GM18499 (cell line): ENCODE results near the gene GRB7.
"Not testable (repeated sequence)": the region's sequence is repeated elsewhere in the genome, so short reads cannot be mapped to it uniquely, and the experiment has no call there.

ENCODE experiments used
- ATAC-seq: cut with Tn5 transposase; IDR thresholded peaks from one replicate; pipeline ENCODE4 v1.9.1; 2021; ENCODE audit warnings: moderate number of reproducible peaks; ENCODE audit not compliant: insufficient read depth, unreplicated experiment

GRB7 gene

DNA sequence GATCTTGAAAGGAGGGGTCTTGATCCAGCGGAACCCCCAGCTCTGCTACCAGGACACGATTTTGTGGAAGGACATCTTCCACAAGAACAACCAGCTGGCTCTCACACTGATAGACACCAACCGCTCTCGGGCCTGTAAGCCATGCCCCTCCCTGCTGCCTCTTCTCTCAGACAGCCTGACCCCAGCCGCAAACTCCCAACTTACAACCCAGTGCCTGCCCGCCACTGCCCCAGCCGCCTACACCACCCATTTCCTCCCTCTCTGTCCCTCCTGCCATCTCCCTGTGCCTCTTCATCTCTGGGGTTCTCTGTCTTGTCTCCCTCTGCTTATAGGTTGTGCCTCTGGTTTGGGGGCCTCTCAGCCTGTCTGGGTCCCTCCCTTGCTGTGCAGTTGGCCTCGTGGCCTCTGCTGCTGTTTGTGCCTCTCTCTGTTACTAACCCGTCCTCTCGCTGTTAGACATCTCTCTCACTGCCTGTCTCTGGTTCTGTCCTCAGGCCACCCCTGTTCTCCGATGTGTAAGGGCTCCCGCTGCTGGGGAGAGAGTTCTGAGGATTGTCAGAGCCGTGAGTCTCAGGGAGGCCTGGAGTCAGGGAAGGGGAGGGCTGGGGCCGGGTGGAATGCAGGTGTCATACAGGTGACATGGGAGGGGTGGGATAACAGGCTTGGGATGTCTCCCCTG, 28.3 kb upstream of the GRB7 start:
- ATAC-seq: no peak

DNA sequence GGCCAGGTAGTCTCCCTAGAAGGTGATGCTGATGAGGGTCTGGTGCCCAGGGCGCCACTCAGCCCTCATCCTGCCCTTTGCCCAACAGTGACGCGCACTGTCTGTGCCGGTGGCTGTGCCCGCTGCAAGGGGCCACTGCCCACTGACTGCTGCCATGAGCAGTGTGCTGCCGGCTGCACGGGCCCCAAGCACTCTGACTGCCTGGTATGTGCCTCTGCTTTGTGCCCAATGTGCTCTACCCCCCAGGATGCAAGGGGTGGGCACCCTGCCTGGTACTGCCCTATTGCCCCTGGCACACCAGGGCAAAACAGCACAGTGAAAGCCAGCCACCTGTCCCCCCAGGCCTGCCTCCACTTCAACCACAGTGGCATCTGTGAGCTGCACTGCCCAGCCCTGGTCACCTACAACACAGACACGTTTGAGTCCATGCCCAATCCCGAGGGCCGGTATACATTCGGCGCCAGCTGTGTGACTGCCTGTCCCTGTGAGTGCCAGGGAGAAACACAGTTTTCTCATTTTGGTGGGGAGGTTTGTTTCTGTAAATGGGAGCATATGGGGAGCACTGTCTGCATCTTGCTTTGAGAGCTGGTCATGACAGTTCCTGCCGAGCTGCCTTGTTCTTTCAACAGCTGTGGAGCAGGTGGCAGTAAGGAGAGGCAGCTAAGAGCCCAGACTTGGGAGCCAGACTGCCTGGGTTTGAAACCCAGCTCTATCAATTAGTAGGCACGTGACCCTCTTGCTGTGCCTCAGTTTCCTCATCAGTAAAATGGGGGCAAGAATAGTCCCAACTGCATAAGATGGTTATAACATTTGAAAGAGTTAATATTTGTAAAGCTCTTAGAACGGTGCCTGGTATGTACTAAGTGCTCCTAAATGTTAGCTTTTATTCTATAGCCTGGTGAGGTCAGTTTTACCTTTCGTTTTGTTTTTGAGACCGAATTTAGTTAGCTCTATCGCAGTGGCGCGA, 27.5 kb upstream of the GRB7 start:
- no peak for ATAC-seq

DNA sequence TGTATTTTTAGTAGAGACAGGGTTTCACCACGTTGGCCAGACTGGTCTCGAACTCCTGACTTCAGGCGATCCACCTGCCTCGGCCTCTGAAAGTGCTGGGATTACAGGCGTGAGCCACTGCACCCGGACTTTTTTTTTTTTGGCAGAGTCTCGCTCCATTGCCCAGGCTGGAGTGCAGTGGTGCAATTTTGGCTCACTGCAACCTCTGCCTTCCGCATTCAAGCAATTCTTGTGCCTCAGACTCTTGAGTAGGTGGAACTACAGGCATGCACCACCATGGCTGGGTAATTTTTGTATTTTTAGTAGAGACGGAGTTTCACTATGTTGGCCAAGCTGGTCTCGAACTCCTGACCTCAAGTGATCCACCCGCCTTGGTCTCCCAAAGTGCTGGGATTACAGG, 26.7 kb upstream of the GRB7 start:
- not testable (repeated sequence) for ATAC-seq

DNA sequence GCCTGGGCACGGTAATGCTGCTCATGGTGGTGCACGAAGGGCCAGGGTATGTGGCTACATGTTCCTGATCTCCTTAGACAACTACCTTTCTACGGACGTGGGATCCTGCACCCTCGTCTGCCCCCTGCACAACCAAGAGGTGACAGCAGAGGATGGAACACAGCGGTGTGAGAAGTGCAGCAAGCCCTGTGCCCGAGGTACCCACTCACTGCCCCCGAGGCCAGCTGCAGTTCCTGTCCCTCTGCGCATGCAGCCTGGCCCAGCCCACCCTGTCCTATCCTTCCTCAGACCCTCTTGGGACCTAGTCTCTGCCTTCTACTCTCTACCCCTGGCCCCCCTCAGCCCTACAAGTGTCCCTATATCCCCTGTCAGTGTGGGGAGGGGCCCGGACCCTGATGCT, 25.9 kb upstream of the GRB7 start:
- ATAC-seq: no peak

DNA sequence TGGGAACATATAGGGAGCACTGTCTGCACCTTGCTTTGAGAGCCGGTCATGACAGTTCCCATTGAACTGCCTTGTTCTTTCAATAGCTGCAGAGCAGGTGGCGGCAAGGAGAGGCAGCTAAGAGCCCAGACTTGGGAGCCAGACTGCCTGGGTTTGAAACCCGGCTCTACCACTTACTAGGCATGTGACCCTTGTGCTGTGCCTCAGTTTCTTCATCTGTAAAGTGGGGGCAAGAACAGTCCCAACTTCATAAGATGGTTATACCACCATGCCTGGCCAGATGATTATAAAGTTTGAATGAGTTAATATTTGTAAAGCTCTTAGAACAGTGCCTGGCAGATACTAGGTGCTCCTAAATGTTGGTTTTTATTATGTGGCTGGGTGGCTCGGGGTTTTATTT, 23.5 kb upstream of the GRB7 start:
- ATAC-seq: no peak

DNA sequence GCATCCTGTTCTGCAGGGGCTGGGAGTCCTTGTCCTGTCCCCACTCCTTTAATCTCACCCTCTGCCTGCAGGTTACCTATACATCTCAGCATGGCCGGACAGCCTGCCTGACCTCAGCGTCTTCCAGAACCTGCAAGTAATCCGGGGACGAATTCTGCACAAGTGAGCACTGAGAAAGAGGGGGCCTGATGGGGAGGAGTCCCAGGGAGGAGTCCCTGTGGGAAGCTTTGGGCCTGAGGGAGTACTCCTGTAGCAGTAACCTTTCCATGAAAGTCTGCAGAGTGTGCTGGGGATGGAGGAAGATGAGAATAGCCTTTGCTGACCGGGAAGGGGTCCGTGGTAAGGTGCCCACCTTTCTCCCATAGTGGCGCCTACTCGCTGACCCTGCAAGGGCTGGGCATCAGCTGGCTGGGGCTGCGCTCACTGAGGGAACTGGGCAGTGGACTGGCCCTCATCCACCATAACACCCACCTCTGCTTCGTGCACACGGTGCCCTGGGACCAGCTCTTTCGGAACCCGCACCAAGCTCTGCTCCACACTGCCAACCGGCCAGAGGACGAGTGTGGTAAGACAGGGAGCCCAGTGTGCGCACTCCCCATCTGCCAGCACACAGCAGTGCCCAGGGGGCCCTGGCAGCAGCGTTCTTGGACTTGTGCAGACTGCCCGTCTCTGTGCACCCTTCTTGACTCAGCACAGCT, 22.2 kb upstream of the GRB7 start:
- ATAC-seq: no peak

DNA sequence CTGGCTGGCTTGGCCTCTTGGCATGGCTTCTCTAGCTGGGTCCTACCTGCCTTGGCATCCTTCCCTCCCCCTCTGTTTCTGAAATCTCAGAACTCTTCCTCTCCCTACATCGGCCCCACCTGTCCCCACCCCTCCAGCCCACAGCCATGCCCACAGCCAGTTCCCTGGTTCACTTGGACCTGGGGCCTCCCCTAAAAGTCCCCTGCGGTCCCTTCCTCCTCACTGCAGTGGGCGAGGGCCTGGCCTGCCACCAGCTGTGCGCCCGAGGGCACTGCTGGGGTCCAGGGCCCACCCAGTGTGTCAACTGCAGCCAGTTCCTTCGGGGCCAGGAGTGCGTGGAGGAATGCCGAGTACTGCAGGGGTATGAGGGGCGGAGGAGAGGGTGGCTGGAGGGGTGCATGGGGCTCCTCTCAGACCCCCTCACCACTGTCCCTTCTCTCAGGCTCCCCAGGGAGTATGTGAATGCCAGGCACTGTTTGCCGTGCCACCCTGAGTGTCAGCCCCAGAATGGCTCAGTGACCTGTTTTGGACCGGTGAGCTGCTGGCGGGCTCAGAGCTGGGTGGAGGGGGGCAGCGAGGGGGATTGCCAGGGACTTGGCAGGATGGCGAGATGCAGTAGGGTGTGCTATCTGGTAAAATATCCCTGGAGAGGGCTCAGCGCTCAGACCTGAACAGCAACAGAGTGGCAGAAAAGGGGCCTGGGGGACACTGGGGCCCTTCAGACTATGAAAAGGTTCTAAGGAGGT, 21.5 kb upstream of the GRB7 start:
- ATAC-seq: no peak

DNA sequence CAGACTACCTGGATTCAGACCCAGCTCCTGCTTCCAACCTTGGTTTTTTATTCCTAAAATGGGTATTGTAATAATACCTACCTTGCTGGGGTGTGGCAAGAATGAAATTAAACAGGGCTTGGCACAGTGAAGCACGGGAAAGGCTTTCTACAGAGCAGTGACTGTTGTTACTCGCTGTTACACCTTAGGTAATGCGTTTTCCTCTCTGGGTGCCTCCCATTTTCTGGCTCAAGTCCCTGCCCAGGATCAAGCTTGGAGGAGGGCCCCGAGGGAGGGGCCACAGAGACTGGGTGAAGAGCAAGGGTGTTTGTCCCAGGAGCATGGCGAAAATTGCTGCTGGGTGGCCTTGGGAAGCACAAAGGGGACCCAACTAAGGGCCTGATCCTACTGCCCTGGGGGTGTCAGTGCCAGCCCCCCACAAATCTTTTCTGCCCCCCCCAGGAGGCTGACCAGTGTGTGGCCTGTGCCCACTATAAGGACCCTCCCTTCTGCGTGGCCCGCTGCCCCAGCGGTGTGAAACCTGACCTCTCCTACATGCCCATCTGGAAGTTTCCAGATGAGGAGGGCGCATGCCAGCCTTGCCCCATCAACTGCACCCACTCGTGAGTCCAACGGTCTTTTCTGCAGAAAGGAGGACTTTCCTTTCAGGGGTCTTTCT, 20.7 kb upstream of the GRB7 start:
- ATAC-seq: no peak

DNA sequence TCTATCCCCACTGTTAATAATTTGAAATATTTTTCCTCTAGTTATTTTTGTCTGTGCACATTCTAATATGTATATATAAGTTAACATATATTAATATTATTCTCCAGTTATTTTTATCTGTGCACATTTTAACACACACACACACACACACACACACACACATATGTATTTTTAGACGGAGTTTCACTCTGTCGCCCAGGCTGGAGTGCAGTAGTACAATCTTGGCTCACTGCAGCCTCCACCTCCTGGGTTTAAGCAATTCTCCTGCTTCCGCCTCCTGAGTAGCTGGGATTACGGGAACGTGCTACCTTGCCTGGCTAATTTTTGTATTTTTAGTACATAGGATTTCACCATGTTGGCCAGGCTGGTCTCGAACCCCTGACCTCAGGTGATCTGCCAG, 20.1 kb upstream of the GRB7 start:
- no peak for ATAC-seq

DNA sequence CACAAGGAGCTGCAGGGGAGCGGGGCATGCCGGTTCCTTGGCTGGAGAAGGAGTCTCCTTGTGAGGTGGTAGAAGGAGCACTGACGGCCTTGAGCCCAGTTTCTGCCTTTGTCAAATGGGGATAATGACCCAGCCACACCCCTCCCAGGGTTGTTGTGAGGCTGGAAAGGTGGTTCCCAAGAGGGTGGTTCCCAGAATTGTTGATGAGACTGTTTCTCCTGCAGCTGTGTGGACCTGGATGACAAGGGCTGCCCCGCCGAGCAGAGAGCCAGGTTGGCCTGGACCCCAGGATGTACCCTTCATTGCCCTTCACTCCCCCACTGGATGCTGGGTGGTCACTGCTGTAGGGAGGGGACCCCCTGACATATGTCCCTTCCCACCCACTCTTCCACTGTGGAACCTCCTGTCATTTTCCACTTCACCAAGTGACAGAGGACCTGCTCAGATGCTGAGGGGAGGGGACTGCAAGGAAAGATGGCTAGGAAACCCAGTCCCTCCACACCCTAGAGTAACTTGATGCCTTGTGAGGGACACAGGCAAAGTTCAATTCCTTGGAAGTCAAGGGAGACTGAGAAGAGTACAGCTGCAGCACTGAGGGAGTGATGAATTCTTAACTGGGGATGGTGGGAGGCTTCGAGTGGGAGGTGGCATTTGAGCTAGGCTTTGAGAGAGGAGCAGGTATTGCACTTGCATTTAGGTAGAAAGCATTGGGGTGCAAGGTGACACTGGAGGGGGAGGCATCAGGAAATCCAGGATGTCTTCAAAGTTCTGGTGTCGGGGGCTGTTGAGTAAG, 18.0 kb upstream of the GRB7 start:
- ATAC-seq: no peak

DNA sequence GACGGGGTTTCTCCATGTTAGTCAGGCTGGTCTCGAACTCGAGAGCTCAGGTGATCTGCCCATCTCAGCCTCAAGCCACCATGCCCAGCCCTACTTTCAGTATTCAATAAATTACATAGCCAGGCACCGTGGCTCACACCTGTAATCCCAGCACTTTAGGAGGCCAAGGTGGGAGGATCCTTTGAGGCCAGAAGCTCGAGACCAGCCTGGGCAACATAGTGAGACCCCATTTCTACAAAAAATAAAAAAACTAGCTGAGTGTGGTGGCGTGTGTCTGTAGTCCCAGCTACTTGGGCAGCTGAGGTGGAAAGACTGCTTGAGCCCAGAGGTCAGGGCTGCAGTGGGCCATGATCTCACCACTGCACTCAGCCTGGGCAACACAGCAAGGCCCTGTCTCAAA, 15.6 kb upstream of the GRB7 start:
- ATAC-seq: no peak

DNA sequence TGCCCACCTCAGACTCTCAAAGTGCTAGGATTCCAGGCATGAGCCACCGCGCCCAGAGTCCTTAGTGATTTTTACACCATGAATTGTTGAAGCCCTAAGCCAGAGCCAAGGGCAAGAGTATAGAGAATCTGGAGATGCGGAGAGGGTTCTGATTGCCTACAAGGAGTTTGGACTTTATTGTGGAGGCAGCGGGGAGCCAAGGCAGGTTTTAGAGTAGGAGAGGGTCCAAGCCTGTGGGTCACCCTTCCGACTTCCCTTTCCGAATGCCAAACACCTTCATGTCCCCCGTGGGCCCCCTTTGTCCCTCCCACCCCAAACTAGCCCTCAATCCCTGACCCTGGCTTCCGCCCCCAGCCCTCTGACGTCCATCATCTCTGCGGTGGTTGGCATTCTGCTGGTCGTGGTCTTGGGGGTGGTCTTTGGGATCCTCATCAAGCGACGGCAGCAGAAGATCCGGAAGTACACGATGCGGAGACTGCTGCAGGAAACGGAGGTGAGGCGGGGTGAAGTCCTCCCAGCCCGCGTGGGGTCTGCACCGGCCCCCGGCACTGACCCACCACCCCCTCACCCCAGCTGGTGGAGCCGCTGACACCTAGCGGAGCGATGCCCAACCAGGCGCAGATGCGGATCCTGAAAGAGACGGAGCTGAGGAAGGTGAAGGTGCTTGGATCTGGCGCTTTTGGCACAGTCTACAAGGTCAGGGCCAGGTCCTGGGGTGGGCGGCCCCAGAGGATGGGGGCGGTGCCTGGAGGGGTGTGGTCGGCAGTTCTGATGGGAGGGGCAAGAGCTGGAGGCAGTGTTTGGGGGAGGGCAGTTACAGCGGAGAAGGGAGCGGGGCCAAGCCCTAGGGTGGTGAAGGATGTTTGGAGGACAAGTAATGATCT, 14.5 kb upstream of the GRB7 start:
- ATAC-seq: no peak

DNA sequence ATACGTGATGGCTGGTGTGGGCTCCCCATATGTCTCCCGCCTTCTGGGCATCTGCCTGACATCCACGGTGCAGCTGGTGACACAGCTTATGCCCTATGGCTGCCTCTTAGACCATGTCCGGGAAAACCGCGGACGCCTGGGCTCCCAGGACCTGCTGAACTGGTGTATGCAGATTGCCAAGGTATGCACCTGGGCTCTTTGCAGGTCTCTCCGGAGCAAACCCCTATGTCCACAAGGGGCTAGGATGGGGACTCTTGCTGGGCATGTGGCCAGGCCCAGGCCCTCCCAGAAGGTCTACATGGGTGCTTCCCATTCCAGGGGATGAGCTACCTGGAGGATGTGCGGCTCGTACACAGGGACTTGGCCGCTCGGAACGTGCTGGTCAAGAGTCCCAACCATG, 13.0 kb upstream of the GRB7 start:
- no peak for ATAC-seq

DNA sequence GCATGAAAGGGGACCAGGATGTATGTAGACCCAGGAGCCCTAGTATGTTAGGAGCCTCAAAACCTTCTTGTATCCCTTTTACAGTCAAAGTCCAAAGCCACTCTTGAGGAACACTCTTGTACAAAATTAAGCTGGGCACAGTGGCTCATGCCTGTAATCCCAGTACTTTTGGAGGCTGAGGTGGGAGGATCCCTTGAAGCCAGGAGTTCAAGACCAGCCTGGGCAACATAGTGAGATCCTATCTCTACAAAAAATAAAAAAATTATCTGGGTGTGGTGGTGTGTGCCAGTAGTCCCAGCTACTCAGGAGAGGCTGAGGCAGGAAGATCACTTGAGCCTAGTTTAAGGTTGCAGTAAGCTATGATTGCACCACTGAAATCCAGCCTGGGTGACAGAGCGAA, 11.8 kb upstream of the GRB7 start:
- not testable (repeated sequence) for ATAC-seq

DNA sequence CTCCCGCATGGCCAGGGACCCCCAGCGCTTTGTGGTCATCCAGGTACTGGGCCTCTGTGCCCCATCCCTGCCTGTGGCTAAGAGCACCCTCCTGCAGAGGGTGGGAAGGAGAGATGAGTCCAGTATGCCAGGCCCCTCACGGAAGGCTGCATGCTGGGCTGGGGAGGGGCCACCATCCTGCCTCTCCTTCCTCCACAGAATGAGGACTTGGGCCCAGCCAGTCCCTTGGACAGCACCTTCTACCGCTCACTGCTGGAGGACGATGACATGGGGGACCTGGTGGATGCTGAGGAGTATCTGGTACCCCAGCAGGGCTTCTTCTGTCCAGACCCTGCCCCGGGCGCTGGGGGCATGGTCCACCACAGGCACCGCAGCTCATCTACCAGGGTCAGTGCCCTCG, 11.1 kb upstream of the GRB7 start:
- no peak for ATAC-seq

DNA sequence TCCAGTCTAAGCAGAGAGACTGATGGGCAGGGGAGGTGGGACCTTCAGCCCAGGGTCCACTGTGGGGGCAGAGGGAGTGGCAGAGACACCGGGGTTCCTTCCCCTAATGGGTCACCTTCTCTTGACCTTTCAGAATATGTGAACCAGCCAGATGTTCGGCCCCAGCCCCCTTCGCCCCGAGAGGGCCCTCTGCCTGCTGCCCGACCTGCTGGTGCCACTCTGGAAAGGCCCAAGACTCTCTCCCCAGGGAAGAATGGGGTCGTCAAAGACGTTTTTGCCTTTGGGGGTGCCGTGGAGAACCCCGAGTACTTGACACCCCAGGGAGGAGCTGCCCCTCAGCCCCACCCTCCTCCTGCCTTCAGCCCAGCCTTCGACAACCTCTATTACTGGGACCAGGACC, 10.2 kb upstream of the GRB7 start:
- ATAC-seq: no peak

DNA sequence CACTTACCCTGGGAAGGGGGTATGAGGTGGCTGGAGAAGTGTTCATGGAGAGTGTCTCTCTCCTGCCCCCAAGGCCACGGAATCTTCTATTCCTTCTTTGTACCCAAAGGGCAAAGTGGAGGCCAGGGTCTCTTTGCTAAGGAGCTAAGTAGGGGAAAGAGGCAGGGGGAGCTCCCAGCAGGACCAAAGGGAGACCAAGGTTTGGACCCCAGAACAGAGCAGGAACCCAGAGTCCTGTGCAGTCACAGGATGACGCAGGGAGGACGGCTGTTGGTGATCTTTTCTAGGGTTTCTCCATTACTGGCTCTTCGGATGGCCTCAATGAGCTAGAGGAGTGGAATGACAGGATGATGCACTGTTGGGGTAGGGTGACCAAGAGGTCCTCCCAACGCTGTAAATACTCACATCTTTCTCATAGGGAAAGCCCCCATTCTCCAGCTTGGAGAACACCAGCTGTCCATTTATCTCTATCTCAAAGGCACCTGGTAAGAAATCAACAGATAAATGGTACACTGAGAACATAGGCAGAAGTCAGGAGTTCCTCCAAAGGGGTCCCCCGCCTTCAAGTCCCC, 8.4 kb upstream of the GRB7 start:
- ATAC-seq: no peak
